HEK293T (cell line): ENCODE measurements around the gene TRIM15.

Experiments
- ARNT ChIP-seq: fragments of 450-650 bp; IDR thresholded peaks from 2 replicates; pipeline ENCODE4 v1.6.1; 2017; ENCODE audit warnings: mild to moderate bottlenecking
- BHLHE40 ChIP-seq: fragments of 450-650 bp; IDR thresholded peaks from 2 replicates; pipeline ENCODE4 v1.6.1; 2016; ENCODE audit warnings: mild to moderate bottlenecking, moderate library complexity, borderline replicate concordance
- ELF4 ChIP-seq: fragments of 450-650 bp; IDR thresholded peaks from 2 replicates; pipeline ENCODE4 v1.6.1; 2017; ENCODE audit warnings: antibody characterized with exemption
- FOXA1 ChIP-seq: fragments of 450-650 bp; IDR thresholded peaks from 2 replicates; pipeline ENCODE4 v1.6.1; 2016; ENCODE audit warnings: mild to moderate bottlenecking
- FOXK2 ChIP-seq: fragments of 450-650 bp; IDR thresholded peaks from 2 replicates; pipeline ENCODE4 v1.6.1; 2016; ENCODE audit warnings: mild to moderate bottlenecking
- FOXM1 ChIP-seq: fragments of 450-650 bp; IDR thresholded peaks from 2 replicates; pipeline ENCODE4 v1.6.1; 2017; ENCODE audit warnings: mild to moderate bottlenecking, borderline replicate concordance
- L3MBTL2 ChIP-seq: fragments of 450-650 bp; conservative IDR thresholded peaks from 2 replicates; pipeline ENCODE4 v1.6.1; 2016; ENCODE audit warnings: mild to moderate bottlenecking
- NFRKB ChIP-seq: fragments of 450-650 bp; IDR thresholded peaks from 2 replicates; pipeline ENCODE4 v1.6.1; 2016; ENCODE audit warnings: mild to moderate bottlenecking, moderate library complexity
- SP1 ChIP-seq: fragments of 450-650 bp; IDR thresholded peaks from 2 replicates; pipeline ENCODE4 v1.6.1; 2017
- SUZ12 ChIP-seq: fragments of 450-650 bp; IDR thresholded peaks from 2 replicates; pipeline ENCODE4 v1.6.1; 2016; ENCODE audit warnings: mild to moderate bottlenecking
- ZNF384 ChIP-seq: fragments of 450-650 bp; IDR thresholded peaks from 2 replicates; pipeline ENCODE4 v1.6.1; 2016

- TF ChIP-seq SP1: no peak
- TF ChIP-seq ARNT: no peak
- TF ChIP-seq FOXM1: no peak
- TF ChIP-seq ELF4: no peak
- TF ChIP-seq ZNF384: no peak
- TF ChIP-seq BHLHE40: no peak
- no peak for TF ChIP-seq NFRKB
- no peak for TF ChIP-seq FOXK2
- no peak for TF ChIP-seq FOXA1
- TF ChIP-seq L3MBTL2: no peak
- TF ChIP-seq SUZ12: no peak
These were observed 26.6 kb upstream of the TRIM15 start for GRCh38 chr6:30136570-30137286.
